Bronchial epithelial cell (primary cell): ENCODE measurements around the gene PTPRT. TPM values are rescaled to one million over a fixed set of nuclear protein-coding genes. Genes with fewer than 3 reads are reported as not detected.

Experiments used
- DNase-seq: peaks from one replicate; pipeline ENCODE4 v3.0.0-alpha.2; 2010; ENCODE audit warnings: low read depth
- FAIRE-seq: peaks from 2 replicates; lab custom pipeline; 2011; peaks lifted over from hg19 to GRCh38; lab: Jason Lieb, UNC
- H3K27me3 ChIP-seq: 2 replicates; pipeline ENCODE4 v1.5.1; 2011; ENCODE audit warnings: low read length; ENCODE audit not compliant: control insufficient read depth, insufficient read depth
- H3K36me3 ChIP-seq: 2 replicates; pipeline ENCODE4 v1.5.1; 2011; ENCODE audit warnings: low read length; ENCODE audit not compliant: control insufficient read depth, insufficient read depth
- H3K4me3 ChIP-seq: 2 replicates; pipeline ENCODE4 v1.5.1; 2011; ENCODE audit warnings: mild to moderate bottlenecking, low read depth, low read length, control low read depth
- total RNA-seq: library from RNA; depleted of rRNA; stranded (reverse); fragments of >200 nt; gene quantifications from 2 replicates; pipeline ENCODE4 v1.2.1, GENCODE V29; 2014
- TF ChIP-seq, protein P1 (sequence below): IDR thresholded peaks from 2 replicates; pipeline ENCODE4 v1.5.1; 2011; ENCODE audit warnings: mild to moderate bottlenecking, moderate library complexity, low read length, control low read depth, inconsistent platforms; ENCODE audit not compliant: insufficient read depth, severe bottlenecking

The PTPRT gene
- total RNA-seq, 1 donor from 2014 or later, result not detected

DNA sequence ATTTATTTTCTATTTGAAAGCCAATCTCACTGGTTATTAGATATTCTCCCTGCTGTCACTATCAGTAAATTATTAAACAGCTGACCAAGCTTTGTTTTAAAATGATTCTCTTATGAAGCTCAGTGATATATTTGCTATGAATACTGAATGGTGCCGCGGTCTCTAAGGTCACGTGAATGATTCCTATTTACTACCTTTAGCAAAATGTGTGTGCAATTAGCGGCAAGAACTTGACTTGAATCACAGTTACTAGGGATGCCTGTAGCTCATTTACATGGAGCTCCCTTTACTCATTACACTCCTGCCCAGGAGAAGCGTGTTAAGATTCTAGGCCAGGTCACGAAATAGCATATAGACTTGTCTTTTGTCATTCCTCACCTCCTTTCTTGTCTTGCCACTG, 12.4 kb upstream of the PTPRT start:
- H3K36me3 ChIP-seq, result no peaks in the 10 kb centered on the region
- no peak for FAIRE-seq
- no peak for DNase-seq
- H3K4me3 ChIP-seq, result no peak overlapping the region
- TF ChIP-seq, protein P1, sequence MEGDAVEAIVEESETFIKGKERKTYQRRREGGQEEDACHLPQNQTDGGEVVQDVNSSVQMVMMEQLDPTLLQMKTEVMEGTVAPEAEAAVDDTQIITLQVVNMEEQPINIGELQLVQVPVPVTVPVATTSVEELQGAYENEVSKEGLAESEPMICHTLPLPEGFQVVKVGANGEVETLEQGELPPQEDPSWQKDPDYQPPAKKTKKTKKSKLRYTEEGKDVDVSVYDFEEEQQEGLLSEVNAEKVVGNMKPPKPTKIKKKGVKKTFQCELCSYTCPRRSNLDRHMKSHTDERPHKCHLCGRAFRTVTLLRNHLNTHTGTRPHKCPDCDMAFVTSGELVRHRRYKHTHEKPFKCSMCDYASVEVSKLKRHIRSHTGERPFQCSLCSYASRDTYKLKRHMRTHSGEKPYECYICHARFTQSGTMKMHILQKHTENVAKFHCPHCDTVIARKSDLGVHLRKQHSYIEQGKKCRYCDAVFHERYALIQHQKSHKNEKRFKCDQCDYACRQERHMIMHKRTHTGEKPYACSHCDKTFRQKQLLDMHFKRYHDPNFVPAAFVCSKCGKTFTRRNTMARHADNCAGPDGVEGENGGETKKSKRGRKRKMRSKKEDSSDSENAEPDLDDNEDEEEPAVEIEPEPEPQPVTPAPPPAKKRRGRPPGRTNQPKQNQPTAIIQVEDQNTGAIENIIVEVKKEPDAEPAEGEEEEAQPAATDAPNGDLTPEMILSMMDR, result no peak
- H3K27me3 ChIP-seq, result no peaks in the 10 kb centered on the region

DNA sequence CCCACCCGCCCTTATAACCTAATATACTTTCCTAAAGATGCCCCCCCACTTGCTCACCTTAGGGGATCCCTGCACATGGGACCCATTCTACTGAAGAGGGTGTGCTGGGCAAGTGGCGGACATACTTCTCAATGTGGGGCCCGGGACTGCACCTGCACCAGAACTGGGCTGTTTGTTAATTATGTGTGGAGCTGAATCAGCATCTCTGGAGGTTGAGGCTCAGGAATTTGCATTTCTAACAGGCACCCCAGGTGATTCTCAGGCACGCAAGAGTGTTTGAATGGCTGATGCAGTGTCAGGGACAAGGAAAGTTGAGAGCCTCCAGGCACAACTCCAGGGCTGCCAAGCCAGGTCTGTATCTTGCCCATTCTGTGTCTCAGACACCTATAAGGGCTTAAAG, 8.9 kb upstream of the PTPRT start:
- DNase-seq (no peak), FAIRE-seq (no peak)
- Histone ChIP-seq H3K4me3 (no peak overlapping the region), H3K27me3 (no peaks in the 10 kb centered on the region), H3K36me3 (no peaks in the 10 kb centered on the region)
- TF ChIP-seq, protein P1, result no peak

DNA sequence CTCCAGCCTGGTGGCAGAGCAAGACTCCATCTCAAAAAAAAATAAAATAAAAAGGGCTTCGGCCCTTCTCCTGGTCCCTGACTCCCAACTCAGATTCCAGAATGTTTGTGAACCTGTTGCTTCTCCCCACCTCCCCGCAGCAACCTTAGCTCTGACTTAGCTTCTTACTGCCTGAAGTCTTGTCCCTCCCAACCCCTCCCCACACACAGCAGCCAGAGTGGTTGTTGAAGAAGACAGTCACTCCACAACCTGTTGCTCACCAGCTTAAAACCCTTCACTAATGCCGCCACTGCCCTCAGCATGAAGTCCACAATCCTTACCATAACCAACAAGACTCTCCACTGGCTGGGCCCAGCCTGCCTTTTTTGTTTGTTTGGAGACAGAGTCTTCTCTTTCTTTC, 6.5 kb upstream of the PTPRT start:
- TF ChIP-seq, protein P1, result no peak
- no peak overlapping the region for H3K4me3 ChIP-seq
- no peaks in the 10 kb centered on the region for H3K36me3 ChIP-seq
- H3K27me3 ChIP-seq, result no peaks in the 10 kb centered on the region
- DNase-seq, result no peak
- FAIRE-seq, result no peak

DNA sequence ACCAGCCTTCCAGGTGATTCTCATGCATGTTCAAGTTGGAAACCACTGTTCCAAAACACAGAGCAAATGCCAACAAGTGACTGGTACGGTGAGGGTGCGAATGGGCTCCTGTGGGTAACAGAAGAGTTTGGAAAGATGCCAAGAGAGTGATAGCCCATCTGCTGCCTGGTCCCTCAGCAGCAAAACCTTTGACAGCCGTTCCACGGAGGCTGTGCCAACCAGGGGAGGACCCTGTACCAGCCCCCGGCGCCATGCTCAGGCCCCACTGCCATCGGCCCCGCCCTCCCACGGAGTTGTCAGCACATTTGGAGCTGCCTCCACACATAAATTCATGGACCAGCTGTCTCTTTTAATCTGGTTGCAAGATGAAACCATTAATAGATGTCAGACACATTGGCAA, 4.4 kb upstream of the PTPRT start:
- Histone ChIP-seq H3K4me3 (no peak overlapping the region), H3K36me3 (no peaks in the 10 kb centered on the region), H3K27me3 (peaks cover 1% of the 10 kb centered on the region)
- FAIRE-seq, result no peak
- DNase-seq, result no peak
- TF ChIP-seq, protein P1, result no peak

DNA sequence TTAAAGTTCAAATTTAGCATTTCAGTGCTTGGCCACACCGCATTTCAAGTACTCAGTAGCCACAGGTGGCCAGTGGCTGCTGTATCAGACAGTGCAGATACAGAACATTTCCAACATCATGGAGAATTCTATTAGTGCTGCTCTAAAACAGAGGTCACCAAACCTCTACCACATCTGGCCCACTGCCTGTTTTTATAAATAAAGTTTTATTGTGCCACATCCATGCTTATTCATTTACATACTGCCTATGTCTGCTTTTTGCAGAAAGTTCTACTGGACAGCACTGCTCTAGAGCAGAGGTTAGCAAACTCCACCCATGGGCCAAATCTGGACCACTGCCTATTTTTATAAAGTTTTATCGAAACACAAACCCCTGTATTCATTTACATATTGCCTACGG, 3.7 kb upstream of the PTPRT start:
- H3K36me3 ChIP-seq, result no peaks in the 10 kb centered on the region
- DNase-seq (no peak), FAIRE-seq (no peak)
- peaks cover 5% of the 10 kb centered on the region for H3K27me3 ChIP-seq
- no peak overlapping the region for H3K4me3 ChIP-seq
- TF ChIP-seq, protein P1, result no peak
